PC-9 (cell line): ENCODE results near the gene GPR50. TPM values are rescaled to one million over a fixed set of nuclear protein-coding genes. Genes with fewer than 3 reads are reported as not detected.

Experiments
- BruUV-seq: library from RNA; stranded (reverse); fragments of 400-500 nt; replicated peaks from 2 replicates; lab custom pipeline; 2021; lab: Mats Ljungman, UMichigan
- CTCF ChIA-PET: fragments of 300-600 bp; sonication (Branson Sonifier 250); formaldehyde crosslinking; loops from one replicate; lab custom pipeline; 2022; ENCODE audit warnings: antibody characterized with exemption; lab: Charles Lee
- POLR2A ChIA-PET: fragments of 300-600 bp; sonication (Branson Sonifier 250); formaldehyde crosslinking; loops from one replicate; lab custom pipeline; 2022; ENCODE audit warnings: antibody characterized with exemption; ENCODE audit not compliant: unreplicated experiment; lab: Charles Lee
- DNase-seq, 2 experiments: peaks; one replicate each; pipeline versions ENCODE4 v3.0.0 to v3.0.0-alpha.2; 2015 to 2022; ENCODE audit warnings: mixed read lengths in 1 of 2
- H2AFZ ChIP-seq: fragments of 200-600 bp; sonication (generic); 2 replicates; pipeline ENCODE4 v1.8.1; 2017; ENCODE audit warnings: antibody characterized with exemption
- H3F3A ChIP-seq: fragments of 200-600 bp; sonication (generic); 2 replicates; pipeline ENCODE4 v1.8.1; 2017; ENCODE audit warnings: antibody characterized with exemption, mild to moderate bottlenecking, low read depth; ENCODE audit not compliant: insufficient read depth
- H3K27ac ChIP-seq: fragments of 200-600 bp; sonication (generic); 2 replicates; pipeline ENCODE4 v1.6.1; 2016; ENCODE audit warnings: mixed run types
- H3K27me3 ChIP-seq: fragments of 200-600 bp; sonication (generic); 2 replicates; pipeline ENCODE4 v1.6.1; 2016; ENCODE audit warnings: low read depth, mixed run types; ENCODE audit not compliant: insufficient read depth
- H3K36me3 ChIP-seq: fragments of 200-600 bp; sonication (generic); 2 replicates; pipeline ENCODE4 v1.6.1; 2016; ENCODE audit warnings: low read depth, mixed run types
- H3K4me1 ChIP-seq: fragments of 200-600 bp; sonication (generic); replicated peaks from 2 replicates; pipeline ENCODE4 v1.6.1; 2016; ENCODE audit warnings: mixed run types; ENCODE audit not compliant: insufficient read depth
- H3K4me2 ChIP-seq: fragments of 200-600 bp; sonication (generic); 2 replicates; pipeline ENCODE4 v1.6.1; 2017; ENCODE audit warnings: mixed run types
- H3K4me3 ChIP-seq: fragments of 200-600 bp; sonication (generic); 2 replicates; pipeline ENCODE4 v1.6.1; 2016; ENCODE audit warnings: mixed run types
- H3K79me2 ChIP-seq: fragments of 200-600 bp; sonication (generic); 2 replicates; pipeline ENCODE4 v1.6.1; 2017; ENCODE audit warnings: low read depth, mixed run types
- H3K9me2 ChIP-seq: fragments of 200-600 bp; sonication (generic); 2 replicates; pipeline ENCODE4 v1.8.1; 2017; ENCODE audit warnings: mild to moderate bottlenecking; ENCODE audit not compliant: insufficient read depth
- H3K9me3 ChIP-seq: fragments of 200-600 bp; sonication (generic); 2 replicates; pipeline ENCODE4 v1.8.1; 2016; ENCODE audit warnings: low read depth; ENCODE audit not compliant: insufficient read depth
- H4K20me1 ChIP-seq: fragments of 200-600 bp; sonication (generic); 2 replicates; pipeline ENCODE4 v1.8.1; 2017; ENCODE audit not compliant: insufficient read depth
- EZH2 ChIP-seq: fragments of 200-600 bp; sonication (generic); IDR thresholded peaks from 2 replicates; pipeline ENCODE4 v1.8.0; 2017; ENCODE audit warnings: antibody characterized with exemption, low read depth
- intact Hi-C: fragments of 100-400 bp; cut with micrococcal nuclease; formaldehyde crosslinking; loops from one replicate; pipeline ENCODE4 v1.10.0; 2022; ENCODE audit not compliant: unreplicated experiment
- total RNA-seq: library from RNA; stranded (reverse); gene quantifications from 2 replicates; pipeline ENCODE4 v1.2.3, GENCODE V29; 2021
- TF ChIP-seq, protein P1 (sequence below): fragments of 200-600 bp; sonication (generic); conservative IDR thresholded peaks from 2 replicates; pipeline ENCODE4 v1.6.1; 2017; ENCODE audit warnings: mixed run types, antibody characterized with exemption, mild to moderate bottlenecking, moderate library complexity

Gene GPR50
- total RNA-seq, 1 experiment from 2014 or later, result not detected

DNA sequence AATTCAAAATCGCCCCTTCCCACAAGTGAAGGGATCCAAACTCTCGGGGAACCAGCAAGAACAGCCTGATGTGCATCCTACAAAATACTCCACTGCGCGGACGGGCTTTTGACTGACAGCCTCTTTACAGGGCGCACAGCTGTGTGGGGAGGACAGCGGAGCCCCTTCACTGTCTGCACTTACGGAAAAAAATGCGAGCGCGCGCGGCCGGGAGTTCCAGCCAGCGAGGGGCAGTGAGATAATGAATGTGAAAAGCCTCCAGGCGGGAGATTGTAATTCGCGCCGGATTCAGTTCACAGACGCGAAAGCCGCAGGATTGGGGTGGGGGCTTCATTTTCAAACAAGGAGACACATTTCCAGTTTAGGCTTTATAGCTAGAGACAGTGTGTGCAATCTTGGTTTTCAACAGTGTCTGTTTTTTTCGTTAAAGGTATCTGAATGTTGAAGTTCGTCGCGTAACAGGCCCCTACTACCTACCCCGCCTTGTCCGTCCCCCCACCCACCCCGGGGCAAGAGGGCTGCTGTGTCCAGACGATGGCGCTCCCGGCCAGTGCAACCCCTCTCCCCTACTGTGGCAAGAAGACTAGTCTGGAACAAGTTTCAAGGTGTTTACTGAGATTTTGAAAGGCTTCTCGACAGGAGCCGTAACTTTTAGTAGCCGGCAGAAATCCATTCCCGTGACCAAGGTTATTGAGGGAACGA, 1.7 kb upstream of the GPR50 start:
- intact Hi-C loops, result no loop called here
- ChIA-PET POLR2A (no interaction called here), CTCF (no interaction called here)
- H3K36me3 ChIP-seq, result no peaks in the 10 kb centered on the region
- no TSS peak for BruUV-seq
- H3K9me2 ChIP-seq, result no peaks in the 10 kb centered on the region
- no peaks in the 10 kb centered on the region for H3K9me3 ChIP-seq
- H3F3A ChIP-seq, result no peaks in the 10 kb centered on the region
- H2AFZ ChIP-seq, result no peak overlapping the region
- H3K27me3 ChIP-seq, result peaks cover 90% of the 10 kb centered on the region
- H3K79me2 ChIP-seq, result no peaks in the 10 kb centered on the region
- H4K20me1 ChIP-seq, result no peaks in the 10 kb centered on the region
- no peaks in the 10 kb centered on the region for H3K4me1 ChIP-seq
- no peak overlapping the region for H3K4me2 ChIP-seq
- H3K27ac ChIP-seq, result no peak overlapping the region
- DNase-seq, result no peak
- TF ChIP-seq, protein P1, sequence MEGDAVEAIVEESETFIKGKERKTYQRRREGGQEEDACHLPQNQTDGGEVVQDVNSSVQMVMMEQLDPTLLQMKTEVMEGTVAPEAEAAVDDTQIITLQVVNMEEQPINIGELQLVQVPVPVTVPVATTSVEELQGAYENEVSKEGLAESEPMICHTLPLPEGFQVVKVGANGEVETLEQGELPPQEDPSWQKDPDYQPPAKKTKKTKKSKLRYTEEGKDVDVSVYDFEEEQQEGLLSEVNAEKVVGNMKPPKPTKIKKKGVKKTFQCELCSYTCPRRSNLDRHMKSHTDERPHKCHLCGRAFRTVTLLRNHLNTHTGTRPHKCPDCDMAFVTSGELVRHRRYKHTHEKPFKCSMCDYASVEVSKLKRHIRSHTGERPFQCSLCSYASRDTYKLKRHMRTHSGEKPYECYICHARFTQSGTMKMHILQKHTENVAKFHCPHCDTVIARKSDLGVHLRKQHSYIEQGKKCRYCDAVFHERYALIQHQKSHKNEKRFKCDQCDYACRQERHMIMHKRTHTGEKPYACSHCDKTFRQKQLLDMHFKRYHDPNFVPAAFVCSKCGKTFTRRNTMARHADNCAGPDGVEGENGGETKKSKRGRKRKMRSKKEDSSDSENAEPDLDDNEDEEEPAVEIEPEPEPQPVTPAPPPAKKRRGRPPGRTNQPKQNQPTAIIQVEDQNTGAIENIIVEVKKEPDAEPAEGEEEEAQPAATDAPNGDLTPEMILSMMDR, result no peak
- no peak for TF ChIP-seq EZH2
- no peak overlapping the region for H3K4me3 ChIP-seq

DNA sequence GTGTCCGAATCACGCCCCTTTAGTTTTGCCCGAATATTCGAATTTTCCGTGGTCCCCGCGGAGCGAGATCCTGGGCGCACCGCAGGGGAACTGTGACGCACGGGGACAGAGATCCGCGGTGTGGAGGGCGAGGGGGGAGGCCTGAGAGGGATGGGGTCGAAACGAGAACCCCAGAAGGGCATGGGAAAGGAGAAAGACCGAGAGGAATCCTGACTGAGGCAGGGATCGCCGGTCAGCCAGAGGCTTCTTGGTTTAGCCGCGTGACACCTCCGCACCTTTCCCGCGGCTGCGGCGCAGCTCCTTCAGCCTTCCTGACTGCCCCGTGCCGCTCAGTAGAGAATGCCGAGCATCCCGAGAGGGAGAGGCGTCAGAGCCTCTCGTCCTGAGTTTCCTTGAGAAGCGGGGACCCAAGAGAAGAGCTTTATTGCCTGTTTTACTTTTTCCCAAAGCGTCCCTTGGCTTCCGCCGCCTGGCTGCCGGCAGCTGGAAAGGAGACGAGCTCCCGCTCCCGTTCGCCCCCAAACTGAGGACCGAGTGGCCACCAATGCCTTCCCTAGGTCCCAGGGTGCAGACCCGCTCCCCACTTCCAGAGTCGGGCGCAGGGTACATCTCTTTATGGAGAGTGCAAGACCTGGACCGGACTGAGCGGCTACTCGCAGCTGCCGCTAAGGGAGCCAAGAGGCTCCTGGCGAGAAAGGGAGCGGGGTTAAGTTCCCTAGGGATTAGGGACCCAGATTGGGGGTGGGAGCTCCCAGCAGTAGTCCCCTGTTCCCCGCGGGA, 911 bp upstream of the GPR50 start:
- Histone ChIP-seq H2AFZ (no peak overlapping the region), H3K4me3 (no peak overlapping the region), H4K20me1 (no peaks in the 10 kb centered on the region), H3K79me2 (no peaks in the 10 kb centered on the region), H3F3A (no peaks in the 10 kb centered on the region), H3K4me1 (no peaks in the 10 kb centered on the region), H3K4me2 (no peak overlapping the region), H3K36me3 (no peaks in the 10 kb centered on the region), H3K27me3 (peaks cover 90% of the 10 kb centered on the region), H3K27ac (no peak overlapping the region), H3K9me3 (no peaks in the 10 kb centered on the region), H3K9me2 (no peaks in the 10 kb centered on the region)
- ChIA-PET CTCF (no interaction called here), POLR2A (no interaction called here)
- intact Hi-C loops, result no loop called here
- BruUV-seq, result no TSS peak
- TF ChIP-seq, protein P1, result no peak
- no peak for TF ChIP-seq EZH2
- DNase-seq, result no peak

DNA sequence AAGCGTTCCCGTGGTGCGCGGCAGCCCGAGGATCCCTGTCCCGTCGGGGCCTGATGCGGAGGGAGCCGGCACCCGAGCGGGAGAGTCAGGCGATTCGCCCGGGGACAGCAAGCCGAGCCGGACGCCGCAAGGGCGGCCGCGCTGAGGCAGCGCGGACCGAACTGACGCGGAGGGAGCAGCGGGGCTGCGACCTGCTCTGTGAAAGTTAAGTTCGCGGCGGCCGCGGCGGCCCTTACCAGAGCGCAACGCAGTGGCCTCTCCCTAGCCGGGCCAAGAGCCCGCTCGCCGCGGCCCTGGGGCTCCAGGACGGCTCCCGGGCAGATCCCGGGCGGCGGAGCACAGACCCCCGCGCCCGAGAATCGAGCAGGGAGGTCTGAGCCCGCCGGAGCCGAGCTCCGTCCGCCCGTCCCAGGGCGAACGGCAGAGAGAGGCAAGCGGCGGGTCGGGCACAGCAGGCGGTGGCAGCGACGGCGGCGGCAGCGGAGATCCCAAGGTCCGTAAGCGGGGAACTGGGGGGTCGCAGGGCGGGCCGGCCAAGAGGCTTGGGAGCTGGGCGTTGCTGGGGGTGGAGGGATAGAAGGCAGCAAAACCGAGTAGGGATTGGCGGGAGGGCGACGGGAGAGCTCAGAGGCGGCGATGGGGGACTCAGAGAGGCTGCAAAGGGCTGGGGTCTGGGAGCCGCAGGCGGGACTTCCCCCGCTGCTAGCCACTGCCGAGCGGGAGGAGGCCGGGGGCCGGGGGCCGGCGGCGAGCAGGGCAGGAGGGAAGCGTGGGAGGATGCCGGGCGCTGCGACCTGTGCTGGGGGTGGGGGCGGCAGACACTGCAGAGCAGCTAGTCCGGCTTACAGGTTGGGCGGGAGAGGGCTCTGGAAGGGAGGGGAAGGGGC, 1.0 kb downstream of the GPR50 start:
- H3K36me3 ChIP-seq, result no peaks in the 10 kb centered on the region
- H3K27ac ChIP-seq, result no peak overlapping the region
- no peak overlapping the region for H2AFZ ChIP-seq
- H3K27me3 ChIP-seq, result peaks cover 93% of the 10 kb centered on the region
- H4K20me1 ChIP-seq, result no peaks in the 10 kb centered on the region
- no peak overlapping the region for H3K4me3 ChIP-seq
- no TSS peak for BruUV-seq
- no peak for TF ChIP-seq EZH2
- TF ChIP-seq, protein P1, result no peak
- H3K79me2 ChIP-seq, result no peaks in the 10 kb centered on the region
- intact Hi-C loops, result no loop called here
- no peaks in the 10 kb centered on the region for H3K9me3 ChIP-seq
- ChIA-PET POLR2A (no interaction called here), CTCF (no interaction called here)
- H3K4me2 ChIP-seq, result no peak overlapping the region
- no peaks in the 10 kb centered on the region for H3K4me1 ChIP-seq
- DNase-seq, result no peak
- no peaks in the 10 kb centered on the region for H3F3A ChIP-seq
- H3K9me2 ChIP-seq, result no peaks in the 10 kb centered on the region
